IPS-18c (cell line): ENCODE measurements around the gene SLAMF1.
"Not testable (repeated sequence)": the region's sequence is repeated elsewhere in the genome, so short reads cannot be mapped to it uniquely, and the experiment has no call there.

Experiments used
- H3K4me3 ChIP-seq: 2 replicates; pipeline ENCODE4 v1.7.0; 2013; ENCODE audit warnings: low read depth, mild to moderate bottlenecking, low read length, moderate library complexity; ENCODE audit not compliant: insufficient read depth
- H3K9me3 ChIP-seq: one replicate; pipeline ENCODE4 v1.6.1; 2013; ENCODE audit warnings: mild to moderate bottlenecking, low read length, moderate library complexity; ENCODE audit not compliant: control insufficient read depth, insufficient read depth

Gene SLAMF1

GRCh38 chr1:160588468-160588867 lies 58.4 kb downstream of the SLAMF1 start:
- Histone ChIP-seq H3K9me3 (no peaks in the 10 kb centered on the region), H3K4me3 (no peak overlapping the region)

- no peak overlapping the region for H3K4me3 ChIP-seq
- H3K9me3 ChIP-seq: no peaks in the 10 kb centered on the region
Measured at GRCh38 chr1:160584784-160585183, 62.1 kb downstream of the SLAMF1 start.

- not testable (repeated sequence) for H3K4me3 ChIP-seq, H3K9me3 ChIP-seq
Measured at GRCh38 chr1:160582976-160583375, 63.9 kb downstream of the SLAMF1 start.

- no peaks in the 10 kb centered on the region for H3K9me3 ChIP-seq
- no peak overlapping the region for H3K4me3 ChIP-seq
Measured at GRCh38 chr1:160581961-160582360, 64.9 kb downstream of the SLAMF1 start.

GRCh38 chr1:160580221-160580812 lies 66.5 kb downstream of the SLAMF1 start:
- no peak overlapping the region for H3K4me3 ChIP-seq
- H3K9me3 ChIP-seq: no peaks in the 10 kb centered on the region

- Histone ChIP-seq H3K9me3 (no peaks in the 10 kb centered on the region), H3K4me3 (no peak within 1 kb of the TSS)
Measured at GRCh38 chr1:160579216-160579701, 67.6 kb downstream of the SLAMF1 start, which contains the start of gene CD84. Gene CD84 (minus strand): TSS chr1:160579496. CDS start chr1:160579437, 59 bp downstream.

- H3K9me3 ChIP-seq: no peaks in the 10 kb centered on the region
- no peak overlapping the region for H3K4me3 ChIP-seq
Measured at GRCh38 chr1:160578525-160579191, 68.2 kb downstream of the SLAMF1 start.

GRCh38 chr1:160578175-160578524 lies 68.7 kb downstream of the SLAMF1 start:
- Histone ChIP-seq H3K4me3 (no peak overlapping the region), H3K9me3 (no peaks in the 10 kb centered on the region)

- no peaks in the 10 kb centered on the region for H3K9me3 ChIP-seq
- no peak overlapping the region for H3K4me3 ChIP-seq
Measured at GRCh38 chr1:160577671-160578070, 69.2 kb downstream of the SLAMF1 start.

GRCh38 chr1:160576884-160577283 lies 70.0 kb downstream of the SLAMF1 start:
- Histone ChIP-seq H3K4me3 (no peak overlapping the region), H3K9me3 (no peaks in the 10 kb centered on the region)

GRCh38 chr1:160576390-160576789 lies 70.5 kb downstream of the SLAMF1 start:
- Histone ChIP-seq H3K4me3 (no peak overlapping the region), H3K9me3 (no peaks in the 10 kb centered on the region)

GRCh38 chr1:160575112-160575664 lies 71.7 kb downstream of the SLAMF1 start:
- Histone ChIP-seq H3K9me3 (no peaks in the 10 kb centered on the region), H3K4me3 (no peak overlapping the region)

GRCh38 chr1:160570840-160571239 lies 76.0 kb downstream of the SLAMF1 start:
- Histone ChIP-seq H3K9me3 (peaks cover 2% of the 10 kb centered on the region), H3K4me3 (no peak overlapping the region)

GRCh38 chr1:160569806-160570205 lies 77.0 kb downstream of the SLAMF1 start:
- peaks cover 2% of the 10 kb centered on the region for H3K9me3 ChIP-seq
- no peak overlapping the region for H3K4me3 ChIP-seq

GRCh38 chr1:160567858-160568682 lies 78.8 kb downstream of the SLAMF1 start:
- H3K4me3 ChIP-seq: no peak overlapping the region
- H3K9me3 ChIP-seq: peaks cover 2% of the 10 kb centered on the region

GRCh38 chr1:160567341-160567740 lies 79.5 kb downstream of the SLAMF1 start:
- H3K9me3 ChIP-seq: peaks cover 2% of the 10 kb centered on the region
- H3K4me3 ChIP-seq: no peak overlapping the region

- Histone ChIP-seq H3K4me3 (no peak overlapping the region), H3K9me3 (peaks cover 2% of the 10 kb centered on the region)
Measured at GRCh38 chr1:160565564-160565963, 81.3 kb downstream of the SLAMF1 start.

- not testable (repeated sequence) for H3K4me3 ChIP-seq, H3K9me3 ChIP-seq
Measured at GRCh38 chr1:160563230-160563629, 83.6 kb downstream of the SLAMF1 start.
